Measurements from ENCODE around the gene NUCB1.
"Not testable (repeated sequence)": the region's sequence is repeated elsewhere in the genome, so short reads cannot be mapped to it uniquely, and the experiment has no call there.

The NUCB1 gene

DNA sequence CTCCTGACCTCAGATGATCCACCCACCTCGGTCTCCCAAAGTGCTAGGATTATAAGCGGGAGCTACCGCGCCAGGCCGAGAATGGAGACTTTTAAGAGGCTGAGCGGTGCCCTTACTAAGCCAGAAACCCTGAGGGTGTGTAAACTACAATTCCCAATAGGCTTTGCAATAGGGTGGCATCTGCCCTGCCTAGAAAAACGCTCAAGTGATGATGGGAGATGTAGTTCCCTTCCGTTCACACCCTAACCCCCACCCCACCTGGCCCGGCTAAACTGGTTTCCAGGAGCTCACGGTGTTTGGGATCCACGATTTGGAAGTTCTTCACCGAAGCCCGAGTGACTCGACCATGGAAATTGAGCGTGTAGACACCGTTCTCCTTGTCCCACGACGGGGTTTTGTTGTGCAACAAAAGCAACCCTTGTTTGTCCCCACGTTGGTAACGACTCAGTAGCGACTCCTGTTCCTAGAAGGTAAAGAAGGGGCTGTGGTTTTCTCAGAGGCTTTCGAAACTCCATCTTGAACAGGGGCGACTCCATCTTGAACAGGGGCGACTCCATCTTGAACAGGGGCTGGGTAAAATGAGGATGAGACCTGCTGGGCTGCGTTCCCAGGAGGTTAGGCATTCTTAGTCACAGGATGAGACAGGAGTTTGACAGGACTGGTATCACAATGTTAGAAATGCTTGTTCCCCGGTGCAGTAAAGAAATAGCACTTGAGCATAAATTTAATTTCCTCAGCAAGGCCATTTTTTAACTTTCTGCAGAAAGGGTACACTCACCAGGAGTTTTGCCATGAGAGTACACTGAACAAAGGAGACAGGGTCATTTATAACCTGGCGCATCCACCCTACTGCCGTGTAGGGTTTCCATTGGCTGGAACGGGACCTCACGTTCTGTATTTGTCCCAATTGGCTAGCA is 18.1 kb upstream of the NUCB1 start:
- DNase-seq: peak in 1 of 2 experiments; percentile 64
- TF ChIP-seq POLR2A (IDR thresholded peaks at IDR 0.05; ENCODE audit: low read length) (no peak), GATA1 (IDR thresholded peaks at IDR 0.05; ENCODE audit: low read depth, low read length) (no peak)

GRCh38 chr19:48883726-48884125 is 16.4 kb upstream of the NUCB1 start:
- TF ChIP-seq GATA1 (IDR thresholded peaks at IDR 0.05; ENCODE audit: low read depth, low read length): no peak
- no peak for TF ChIP-seq POLR2A (IDR thresholded peaks at IDR 0.05; ENCODE audit: low read length)
- DNase-seq: no peak

GRCh38 chr19:48887861-48888612 is 12.1 kb upstream of the NUCB1 start:
- TF ChIP-seq POLR2A (IDR thresholded peaks at IDR 0.05; ENCODE audit: low read length): no peak
- TF ChIP-seq GATA1 (IDR thresholded peaks at IDR 0.05; ENCODE audit: low read depth, low read length): no peak
- DNase-seq: no peak

DNA sequence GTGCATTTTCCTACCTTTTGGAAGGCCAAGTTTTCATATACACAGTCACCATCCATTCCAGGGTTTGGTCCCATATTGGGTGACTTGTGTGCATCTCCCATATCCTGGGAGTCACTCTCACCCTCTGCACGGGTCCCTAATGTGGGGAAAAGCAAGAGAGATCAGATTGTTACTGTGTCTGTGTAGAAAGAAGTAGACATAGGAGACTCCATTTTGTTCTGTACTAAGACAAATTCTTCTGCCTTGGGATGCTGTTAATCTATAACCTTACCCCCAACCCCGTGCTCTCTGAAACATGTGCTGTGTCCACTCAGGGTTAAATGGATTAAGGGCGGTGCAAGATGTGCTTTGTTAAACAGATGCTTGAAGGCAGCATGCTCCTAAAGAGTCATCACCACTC is 10.6 kb upstream of the NUCB1 start:
- not testable (repeated sequence) for DNase-seq

DNA sequence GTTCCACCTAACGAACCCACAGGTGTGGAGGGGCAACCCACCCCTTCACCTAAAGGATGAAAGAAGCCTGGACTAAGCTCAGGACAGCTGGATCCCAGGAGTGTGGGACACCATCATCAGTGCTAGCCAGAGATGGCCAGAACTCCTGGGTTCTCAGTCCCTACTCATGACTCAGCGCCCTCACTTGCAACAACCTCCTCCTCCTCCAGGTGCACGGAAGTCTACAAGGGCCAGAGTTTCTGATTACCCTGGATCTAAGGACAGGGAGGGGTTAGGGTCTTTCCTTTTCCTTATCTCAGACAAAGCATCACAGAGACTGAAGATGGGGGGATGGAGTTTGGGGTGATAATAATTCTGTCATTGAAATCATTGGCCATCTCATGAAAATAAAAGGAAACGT is 9.6 kb upstream of the NUCB1 start:
- TF ChIP-seq GATA1 (IDR thresholded peaks at IDR 0.05; ENCODE audit: low read depth, low read length) (no peak), POLR2A (IDR thresholded peaks at IDR 0.05; ENCODE audit: low read length) (no peak)
- DNase-seq: no peak

DNA sequence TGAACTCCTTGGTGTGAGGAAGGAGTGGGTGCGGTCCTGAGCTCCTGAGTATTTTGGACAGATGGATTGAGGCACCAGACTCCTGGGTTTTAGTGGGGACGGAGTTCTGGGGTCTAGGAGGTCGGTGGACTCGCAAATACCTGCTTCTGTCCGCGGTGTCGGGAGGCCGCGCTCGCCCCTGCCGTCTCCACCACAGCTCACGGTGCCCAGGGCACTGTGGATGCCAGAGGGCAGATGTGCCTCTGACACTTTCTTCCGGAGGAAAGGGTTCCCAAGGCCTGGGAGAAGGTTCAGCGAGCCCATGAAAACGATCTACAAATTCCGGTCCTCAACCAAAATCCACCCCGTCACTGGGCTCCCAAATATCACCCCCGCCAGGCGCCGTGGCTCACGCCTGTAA is 4.9 kb upstream of the NUCB1 start:
- DNase-seq: no peak
- no peak for TF ChIP-seq POLR2A (IDR thresholded peaks at IDR 0.05; ENCODE audit: low read length)
- no peak for TF ChIP-seq GATA1 (IDR thresholded peaks at IDR 0.05; ENCODE audit: low read depth, low read length)

GRCh38 chr19:48896191-48896720 is 3.9 kb upstream of the NUCB1 start:
- TF ChIP-seq POLR2A (IDR thresholded peaks at IDR 0.05; ENCODE audit: low read length) (no peak), GATA1 (IDR thresholded peaks at IDR 0.05; ENCODE audit: low read depth, low read length) (no peak)
- DNase-seq: peak; percentile 79

- DNase-seq: no peak
- TF ChIP-seq GATA1 (IDR thresholded peaks at IDR 0.05; ENCODE audit: low read depth, low read length): no peak
- no peak for TF ChIP-seq POLR2A (IDR thresholded peaks at IDR 0.05; ENCODE audit: low read length)
Observed at GRCh38 chr19:48897181-48897580, 2.9 kb upstream of the NUCB1 start.

GRCh38 chr19:48899386-48899749 is 744 bp upstream of the NUCB1 start:
- DNase-seq: not testable (repeated sequence)

- TF ChIP-seq GATA1 (IDR thresholded peaks at IDR 0.05; ENCODE audit: low read depth, low read length) (no peak), POLR2A (IDR thresholded peaks at IDR 0.05; ENCODE audit: low read length) (peak; percentile 77)
- DNase-seq: peak; percentile 73 to 79
Observed at GRCh38 chr19:48900477-48901406, 630 bp downstream of the NUCB1 start.

DNA sequence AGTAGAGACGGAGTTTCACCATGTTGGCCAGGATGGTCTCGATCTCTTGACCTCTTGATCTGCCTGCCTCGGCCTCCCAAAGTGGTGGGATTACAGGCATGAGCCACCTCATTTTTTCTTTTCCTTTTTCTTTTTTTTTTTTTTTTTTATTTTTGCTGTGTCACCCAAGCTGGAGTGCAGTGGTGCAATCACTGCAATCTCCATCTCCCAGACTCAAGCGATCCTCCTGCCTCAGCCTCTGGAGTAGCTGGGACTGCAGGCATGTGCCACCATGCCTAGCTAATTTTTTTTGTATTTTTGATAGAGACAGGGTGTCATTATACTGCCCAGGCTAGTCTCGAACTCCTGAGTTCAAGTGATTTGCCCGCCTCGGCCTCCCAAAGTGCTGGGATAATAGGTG is 2.2 kb downstream of the NUCB1 start:
- DNase-seq: peak; percentile 64 to 66

DNA sequence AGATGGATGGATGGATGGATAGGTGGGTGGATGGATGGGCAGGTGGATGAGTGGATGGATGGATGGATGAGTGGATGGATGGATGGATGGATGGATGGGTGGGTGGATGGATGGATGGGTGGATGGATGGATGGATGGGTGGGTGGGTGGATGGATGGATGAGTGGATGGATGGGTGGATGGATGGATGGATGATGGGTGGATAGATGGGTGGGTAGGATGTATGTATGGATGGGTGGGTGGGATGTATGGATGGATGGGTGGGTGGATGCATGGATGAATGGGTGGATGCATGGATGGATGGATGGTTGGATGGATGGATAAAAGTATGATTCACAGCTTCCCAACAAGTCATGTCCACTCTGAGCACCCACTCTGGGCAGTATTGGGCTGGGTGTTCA is 3.7 kb downstream of the NUCB1 start:
- not testable (repeated sequence) for DNase-seq

DNA sequence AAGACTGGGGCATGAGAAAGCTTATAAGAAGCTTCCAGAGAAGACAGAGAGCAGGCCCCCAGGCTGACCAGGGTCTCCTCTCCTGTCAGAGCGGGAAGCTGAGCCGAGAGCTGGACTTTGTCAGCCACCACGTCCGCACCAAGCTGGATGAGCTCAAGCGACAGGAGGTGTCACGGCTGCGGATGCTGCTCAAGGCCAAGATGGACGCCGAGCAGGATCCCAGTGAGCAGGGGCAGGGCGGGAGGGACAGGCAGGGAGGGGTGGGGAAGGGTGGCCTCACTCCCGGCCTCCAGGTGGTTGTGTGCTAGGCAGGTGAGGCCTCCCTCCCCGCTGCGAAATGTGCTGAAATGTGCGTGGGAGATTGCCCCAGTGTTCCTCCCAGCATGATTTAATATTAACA is 5.6 kb downstream of the NUCB1 start:
- DNase-seq: no peak
- TF ChIP-seq POLR2A (IDR thresholded peaks at IDR 0.05; ENCODE audit: low read length) (no peak), GATA1 (IDR thresholded peaks at IDR 0.05; ENCODE audit: low read depth, low read length) (no peak)

GRCh38 chr19:48906324-48906723 is 6.2 kb downstream of the NUCB1 start:
- DNase-seq: no peak
- no peak for TF ChIP-seq POLR2A (IDR thresholded peaks at IDR 0.05; ENCODE audit: low read length)
- no peak for TF ChIP-seq GATA1 (IDR thresholded peaks at IDR 0.05; ENCODE audit: low read depth, low read length)
